HCT116 (cell line): Measurements from ENCODE around the gene RHOB. TPM values are rescaled to one million over a fixed set of nuclear protein-coding genes. Genes with fewer than 3 reads are reported as not detected.

Source experiments
- ATAC-seq: fragments of 200-7000 bp; cut with Tn5 transposase; 2 replicates; pipeline ENCODE4 v1.9.1; 2020; ENCODE audit warnings: mild to moderate bottlenecking, moderate library complexity
- BruUV-seq: library from RNA; stranded (reverse); fragments of 400-500 nt; replicated peaks from 2 replicates; lab custom pipeline; 2021; lab: Mats Ljungman, UMichigan
- CTCF ChIA-PET: fragments of 300-600 bp; sonication (Branson Sonifier 250); formaldehyde crosslinking; loops from one replicate; lab custom pipeline; 2021; ENCODE audit warnings: antibody characterized with exemption; lab: Charles Lee
- POLR2A ChIA-PET: fragments of 300-600, 350-600 bp; sonication (Branson Sonifier 250); formaldehyde crosslinking; loops from one replicate; lab custom pipeline; 2021; ENCODE audit warnings: antibody characterized with exemption; lab: Charles Lee
- RAD21 ChIA-PET, 2 experiments: fragments of 300-600 bp; sonication (Branson Sonifier 250); formaldehyde crosslinking; loops; one replicate each; lab custom pipeline; 2023; ENCODE audit warnings: low total read pairs in 2 of 2; ENCODE audit not compliant: uncharacterized antibody in 2 of 2, unreplicated experiment in 2 of 2, low non-redundant PET in 1 of 2; lab: Charles Lee
- DNase-seq: peaks from one replicate; pipeline ENCODE4 v3.0.0-alpha.2; 2010; ENCODE audit warnings: low read depth, low spot score
- H2AFZ ChIP-seq: fragments of 200-600 bp; shearing (Covaris generic), sonication (generic); 2 replicates; pipeline ENCODE4 v1.6.1; 2017; ENCODE audit warnings: low read depth, mixed run types, mixed read lengths, antibody characterized with exemption, low read length; ENCODE audit not compliant: poor library complexity, severe bottlenecking
- H3K27ac ChIP-seq: 2 replicates; pipeline ENCODE4 v1.5.1; 2012; ENCODE audit warnings: low read depth, low read length
- H3K27me3 ChIP-seq: fragments of 200-600 bp; sonication (generic); 2 replicates; pipeline ENCODE4 v1.6.1; 2016; ENCODE audit warnings: mixed run types, low read length, mixed read lengths; ENCODE audit not compliant: insufficient read depth
- H3K36me3 ChIP-seq, 2 experiments: fragments of 200-500 bp in 1 of 2; fragments of 200-600 bp in 1 of 2; sonication (Bioruptor generic) in 1 of 2; sonication (generic) in 1 of 2; 2 replicates each; pipeline versions ENCODE4 v1.5.1 to v1.6.1; 2014 to 2016; ENCODE audit warnings: low read length in 2 of 2, inconsistent platforms in 1 of 2, mixed read lengths in 1 of 2, mixed run types in 1 of 2; ENCODE audit not compliant: insufficient read depth in 2 of 2, control insufficient read depth in 1 of 2
- H3K4me1 ChIP-seq, 2 experiments: fragments of 200-600 bp in 1 of 2; sonication (generic) in 1 of 2; 2 replicates each; pipeline versions ENCODE4 v1.5.1 to v1.6.1; 2012 to 2017; ENCODE audit warnings: low read length in 2 of 2, inconsistent platforms in 1 of 2, mild to moderate bottlenecking in 1 of 2, mixed read lengths in 1 of 2, mixed run types in 1 of 2, moderate library complexity in 1 of 2; ENCODE audit not compliant: insufficient read depth in 2 of 2, control insufficient read depth in 1 of 2
- H3K4me2 ChIP-seq: fragments of 200-600 bp; sonication (generic); 2 replicates; pipeline ENCODE4 v1.6.1; 2017; ENCODE audit warnings: mixed run types, low read length, mixed read lengths
- H3K4me3 ChIP-seq, 2 experiments: fragments of 200-600 bp in 1 of 2; sonication (generic) in 1 of 2; replicated peaks in 1 of 2; 2 replicates each; pipeline ENCODE4 v1.5.1; 2011 to 2016; ENCODE audit warnings: low read length in 2 of 2, control low read depth in 1 of 2, low read depth in 1 of 2, mild to moderate bottlenecking in 1 of 2, mixed read lengths in 1 of 2, mixed run types in 1 of 2
- H3K79me2 ChIP-seq: fragments of 200-600 bp; sonication (generic); 2 replicates; pipeline ENCODE4 v1.6.1; 2017; ENCODE audit warnings: mild to moderate bottlenecking, mixed run types, low read length, moderate library complexity, mixed read lengths; ENCODE audit not compliant: insufficient read depth
- H3K9ac ChIP-seq: fragments of 200-600 bp; sonication (generic); 2 replicates; pipeline ENCODE4 v1.6.1; 2016; ENCODE audit warnings: low read length, mixed read lengths
- H3K9me2 ChIP-seq: fragments of 200-600 bp; sonication (generic), shearing (Covaris generic); 2 replicates; pipeline ENCODE4 v1.6.1; 2017; ENCODE audit warnings: mixed run types, mild to moderate bottlenecking, moderate library complexity; ENCODE audit not compliant: insufficient read depth
- H3K9me3 ChIP-seq, 2 experiments: fragments of 200-500 bp in 1 of 2; fragments of 200-600 bp in 1 of 2; sonication (Bioruptor generic) in 1 of 2; sonication (generic) in 1 of 2; 2 replicates each; pipeline ENCODE4 v1.6.1; 2014 to 2017; ENCODE audit warnings: low read length in 2 of 2, mixed read lengths in 2 of 2, inconsistent platforms in 1 of 2, low read depth in 1 of 2, mild to moderate bottlenecking in 1 of 2, mixed run types in 1 of 2, moderate library complexity in 1 of 2; ENCODE audit not compliant: control insufficient read depth in 1 of 2, insufficient read depth in 1 of 2
- H4K20me1 ChIP-seq: fragments of 200-600 bp; sonication (generic), shearing (Covaris generic); 2 replicates; pipeline ENCODE4 v1.6.1; 2017; ENCODE audit warnings: mixed run types, mild to moderate bottlenecking, moderate library complexity; ENCODE audit not compliant: insufficient read depth
- JUND ChIP-seq: IDR thresholded peaks from 2 replicates; pipeline ENCODE4 v1.6.1; 2012
- POLR2A ChIP-seq: IDR thresholded peaks from 2 replicates; pipeline ENCODE4 v1.7.0; 2011; ENCODE audit warnings: borderline replicate concordance; ENCODE audit not compliant: insufficient read depth, insufficient read length; ENCODE audit errors: extremely low read depth
- RAD21 ChIP-seq: IDR thresholded peaks from 2 replicates; pipeline ENCODE4 v1.6.1; 2012; ENCODE audit warnings: low read depth, mild to moderate bottlenecking
- SIN3A ChIP-seq: IDR thresholded peaks from 2 replicates; pipeline ENCODE4 v1.6.1; 2012; ENCODE audit warnings: low read depth
- SRF ChIP-seq: IDR thresholded peaks from 2 replicates; pipeline ENCODE4 v1.6.1; 2012; ENCODE audit warnings: low read depth
- ZFX ChIP-seq: fragments of 450-650 bp; IDR thresholded peaks from 2 replicates; pipeline ENCODE4 v1.6.1; 2017
- ZNF274 ChIP-seq: fragments of 200-500 bp; sonication (Bioruptor generic); IDR thresholded peaks from 2 replicates; pipeline ENCODE4 v1.6.1; 2014; ENCODE audit warnings: mild to moderate bottlenecking, low read depth, low read length, inconsistent platforms
- intact Hi-C: fragments of 100-400 bp; cut with micrococcal nuclease; formaldehyde crosslinking; loops from 2 replicates; pipeline ENCODE4 v1.10.0; 2022
- total RNA-seq: library from RNA; stranded (reverse); gene quantifications from one replicate; pipeline ENCODE4 v1.2.1, GENCODE V29; 2021; ENCODE audit not compliant: unreplicated experiment
- TF ChIP-seq, protein P1 (sequence below), 3 experiments: fragments of 200-600 bp in 1 of 3; sonication (generic) in 1 of 3; IDR thresholded peaks in 2 of 3; conservative IDR thresholded peaks in 1 of 3; 2 replicates each; pipeline ENCODE4 v1.5.1; 2012 to 2017; ENCODE audit warnings: low read depth in 2 of 3, low read length in 2 of 3, antibody characterized with exemption in 1 of 3, borderline replicate concordance in 1 of 3, control low read depth in 1 of 3, mild to moderate bottlenecking in 1 of 3, mixed read lengths in 1 of 3, mixed run types in 1 of 3, moderate library complexity in 1 of 3; ENCODE audit not compliant: insufficient read depth in 1 of 3
- TF ChIP-seq, protein P2 (sequence below): IDR thresholded peaks from 2 replicates; pipeline ENCODE4 v1.6.1; 2012
- TF ChIP-seq, protein P3 (sequence below): IDR thresholded peaks from 2 replicates; pipeline ENCODE4 v1.6.1; 2012

RHOB gene
- total RNA-seq, 1 experiment from 2014 or later = 72.9 TPM

DNA sequence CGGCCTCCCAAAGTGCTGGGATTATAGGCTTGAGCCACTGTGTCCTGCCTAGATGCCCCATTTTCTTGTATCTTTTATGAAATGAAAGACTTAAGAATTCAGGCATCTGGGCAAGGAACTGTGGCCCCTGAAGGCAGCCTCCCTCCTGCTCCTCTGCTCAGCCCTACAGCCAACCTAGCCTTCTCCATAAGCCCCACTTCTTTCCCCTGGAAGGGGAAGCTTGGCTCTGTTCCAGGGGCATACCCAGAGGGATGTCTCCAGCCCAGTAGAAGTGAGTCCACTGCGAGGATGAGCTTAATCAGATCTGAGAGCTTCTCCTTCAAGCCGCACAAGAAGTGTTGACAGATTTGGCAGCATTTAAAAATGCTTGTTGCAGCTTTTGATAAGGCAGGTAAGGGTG, 39.7 kb downstream of the RHOB start:
- TF ChIP-seq RAD21 = no peak
- no peak for TF ChIP-seq JUND
- TF ChIP-seq SRF = no peak
- TF ChIP-seq, protein P1, sequence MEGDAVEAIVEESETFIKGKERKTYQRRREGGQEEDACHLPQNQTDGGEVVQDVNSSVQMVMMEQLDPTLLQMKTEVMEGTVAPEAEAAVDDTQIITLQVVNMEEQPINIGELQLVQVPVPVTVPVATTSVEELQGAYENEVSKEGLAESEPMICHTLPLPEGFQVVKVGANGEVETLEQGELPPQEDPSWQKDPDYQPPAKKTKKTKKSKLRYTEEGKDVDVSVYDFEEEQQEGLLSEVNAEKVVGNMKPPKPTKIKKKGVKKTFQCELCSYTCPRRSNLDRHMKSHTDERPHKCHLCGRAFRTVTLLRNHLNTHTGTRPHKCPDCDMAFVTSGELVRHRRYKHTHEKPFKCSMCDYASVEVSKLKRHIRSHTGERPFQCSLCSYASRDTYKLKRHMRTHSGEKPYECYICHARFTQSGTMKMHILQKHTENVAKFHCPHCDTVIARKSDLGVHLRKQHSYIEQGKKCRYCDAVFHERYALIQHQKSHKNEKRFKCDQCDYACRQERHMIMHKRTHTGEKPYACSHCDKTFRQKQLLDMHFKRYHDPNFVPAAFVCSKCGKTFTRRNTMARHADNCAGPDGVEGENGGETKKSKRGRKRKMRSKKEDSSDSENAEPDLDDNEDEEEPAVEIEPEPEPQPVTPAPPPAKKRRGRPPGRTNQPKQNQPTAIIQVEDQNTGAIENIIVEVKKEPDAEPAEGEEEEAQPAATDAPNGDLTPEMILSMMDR (IDR thresholded peaks at IDR 0.05 in 2 of 3, conservative IDR thresholded peaks at IDR 0.05 in 1 of 3; ENCODE audit: borderline replicate concordance in 1 of 3, insufficient read depth in 1 of 3, low read depth in 2 of 3, low read length in 2 of 3) = no peak
- TF ChIP-seq, protein P2, sequence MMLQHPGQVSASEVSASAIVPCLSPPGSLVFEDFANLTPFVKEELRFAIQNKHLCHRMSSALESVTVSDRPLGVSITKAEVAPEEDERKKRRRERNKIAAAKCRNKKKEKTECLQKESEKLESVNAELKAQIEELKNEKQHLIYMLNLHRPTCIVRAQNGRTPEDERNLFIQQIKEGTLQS = no peak
- no peak for TF ChIP-seq ZFX
- no peak for TF ChIP-seq POLR2A
- no peak for TF ChIP-seq ZNF274
- TF ChIP-seq, protein P3, sequence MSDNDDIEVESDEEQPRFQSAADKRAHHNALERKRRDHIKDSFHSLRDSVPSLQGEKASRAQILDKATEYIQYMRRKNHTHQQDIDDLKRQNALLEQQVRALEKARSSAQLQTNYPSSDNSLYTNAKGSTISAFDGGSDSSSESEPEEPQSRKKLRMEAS = no peak
- no peak for TF ChIP-seq SIN3A
- no TSS peak for BruUV-seq
- intact Hi-C loops = no loop called here
- H3K27me3 ChIP-seq = no peaks in the 10 kb centered on the region; the same call in 1 of the 2 replicates
- no peaks in the 10 kb centered on the region for H3K79me2 ChIP-seq
- no peaks in the 10 kb centered on the region for H4K20me1 ChIP-seq
- RAD21 ChIA-PET = no interaction called here
- DNase-seq (no peak), ATAC-seq (no peak)
- H3K4me2 ChIP-seq = no peak overlapping the region
- H3K9ac ChIP-seq = no peak overlapping the region
- no peaks in the 10 kb centered on the region for H3K9me3 ChIP-seq
- H3K9me2 ChIP-seq = no peaks in the 10 kb centered on the region
- H2AFZ ChIP-seq = no peak overlapping the region
- POLR2A ChIA-PET = no interaction called here
- CTCF ChIA-PET = no interaction called here
- no peak overlapping the region for H3K4me3 ChIP-seq
- H3K27ac ChIP-seq = no peak overlapping the region
- no peaks in the 10 kb centered on the region for H3K36me3 ChIP-seq
- peaks cover 3 to 13% of the 10 kb centered on the region in 2 experiments; a peak in 3 of 4 replicates for H3K4me1 ChIP-seq
